ENCODE results near the gene CCDC12.

The CCDC12 gene

GRCh38 chr3:46900007-46900292 lies 76.6 kb downstream of the CCDC12 start:
- no peaks in the 10 kb centered on the region for H3K27me3 ChIP-seq
- H3K9me3 ChIP-seq = no peaks in the 10 kb centered on the region
- no peak for TF ChIP-seq CTCF (IDR thresholded peaks at IDR 0.05)
- intact Hi-C loops (cut with DNase I; ENCODE audit: low total_unique reads) = no loop called here
- peak in 1 of 2 donors; percentile 79 for DNase-seq
- peaks cover 0 to 4% (median 0%) of the 10 kb centered on the region in 3 donors for H3K36me3 ChIP-seq
- H3K4me1 ChIP-seq = peaks cover 0 to 31% (median 27%) of the 10 kb centered on the region in 4 donors
- H3K27ac ChIP-seq = peak overlapping the region; percentile 14 to 39
- H3K4me3 ChIP-seq = no peak overlapping the region

GRCh38 chr3:46899151-46900006 lies 77.2 kb downstream of the CCDC12 start:
- no peak for TF ChIP-seq CTCF (IDR thresholded peaks at IDR 0.05)
- Histone ChIP-seq H3K9me3 (no peaks in the 10 kb centered on the region), H3K27ac (peak overlapping the region; percentile 39 to 68), H3K4me1 (peaks cover 0 to 32% (median 27%) of the 10 kb centered on the region in 4 donors), H3K36me3 (peaks cover 0 to 4% (median 0%) of the 10 kb centered on the region in 3 donors), H3K4me3 (peak overlapping the region; percentile 18 to 44), H3K27me3 (no peaks in the 10 kb centered on the region)
- DNase-seq = peak in 1 of 2 donors; percentile 74
- intact Hi-C loops (cut with DNase I; ENCODE audit: low total_unique reads) = no loop called here

GRCh38 chr3:46898321-46899150 lies 78.0 kb downstream of the CCDC12 start:
- no peak for TF ChIP-seq CTCF (IDR thresholded peaks at IDR 0.05)
- Histone ChIP-seq H3K4me3 (peak overlapping the region; percentile 18 to 44), H3K36me3 (peaks cover 0 to 4% (median 0%) of the 10 kb centered on the region in 3 donors), H3K27ac (peak overlapping the region; percentile 39 to 68), H3K4me1 (peaks cover 0 to 36% (median 32%) of the 10 kb centered on the region in 4 donors), H3K27me3 (no peaks in the 10 kb centered on the region), H3K9me3 (no peaks in the 10 kb centered on the region)
- peak in 1 of 2 donors; percentile 72 for DNase-seq
- intact Hi-C loops (cut with DNase I; ENCODE audit: low total_unique reads) = no loop called here

- H3K9me3 ChIP-seq = no peaks in the 10 kb centered on the region
- no peak overlapping the region for H3K27ac ChIP-seq
- H3K4me1 ChIP-seq = peaks cover 0 to 41% (median 38%) of the 10 kb centered on the region in 4 donors
- H3K36me3 ChIP-seq = peaks cover 0 to 4% (median 0%) of the 10 kb centered on the region in 3 donors
- DNase-seq = no peak
- intact Hi-C loops (cut with DNase I; ENCODE audit: low total_unique reads) = no loop called here
- no peaks in the 10 kb centered on the region for H3K27me3 ChIP-seq
- TF ChIP-seq CTCF (IDR thresholded peaks at IDR 0.05) = no peak
- no peak overlapping the region for H3K4me3 ChIP-seq
Observed at GRCh38 chr3:46897829-46898320, 78.7 kb downstream of the CCDC12 start.

- TF ChIP-seq CTCF (IDR thresholded peaks at IDR 0.05) = no peak
- H3K9me3 ChIP-seq = no peaks in the 10 kb centered on the region
- no peak overlapping the region for H3K27ac ChIP-seq
- peaks cover 0 to 4% (median 0%) of the 10 kb centered on the region in 3 donors for H3K36me3 ChIP-seq
- peaks cover 0 to 49% (median 44%) of the 10 kb centered on the region in 4 donors for H3K4me1 ChIP-seq
- no peaks in the 10 kb centered on the region for H3K27me3 ChIP-seq
- no peak overlapping the region for H3K4me3 ChIP-seq
- peak in 1 of 2 donors; percentile 35 for DNase-seq
- intact Hi-C loops (cut with DNase I; ENCODE audit: low total_unique reads) = no loop called here
Observed at GRCh38 chr3:46897031-46897430, 79.5 kb downstream of the CCDC12 start.

Measured in tibial artery (tissue), 4 donors.